ENCODE measurements around the gene BRD3OS.

BRD3OS gene

DNA sequence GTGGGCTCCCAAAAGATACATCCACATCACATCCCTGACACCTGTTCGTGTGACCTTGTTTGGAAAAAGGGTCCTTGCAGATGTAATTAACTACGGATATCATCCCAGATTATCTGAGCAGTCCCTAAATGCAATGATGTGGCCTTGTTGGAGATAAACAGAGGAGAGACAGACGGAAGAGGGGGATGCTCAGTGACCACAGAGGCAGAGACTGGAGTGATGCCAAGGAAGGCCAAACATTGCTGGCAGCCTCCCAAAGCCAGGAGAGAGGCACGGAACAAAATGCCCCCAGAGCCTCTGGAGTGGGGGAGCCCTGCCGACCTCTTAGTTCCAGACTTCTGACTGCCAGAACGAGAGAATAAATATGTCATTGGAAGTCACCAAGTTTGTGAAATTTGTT lies 18.1 kb upstream of the BRD3OS start:
- no peak for DNase-seq

DNA sequence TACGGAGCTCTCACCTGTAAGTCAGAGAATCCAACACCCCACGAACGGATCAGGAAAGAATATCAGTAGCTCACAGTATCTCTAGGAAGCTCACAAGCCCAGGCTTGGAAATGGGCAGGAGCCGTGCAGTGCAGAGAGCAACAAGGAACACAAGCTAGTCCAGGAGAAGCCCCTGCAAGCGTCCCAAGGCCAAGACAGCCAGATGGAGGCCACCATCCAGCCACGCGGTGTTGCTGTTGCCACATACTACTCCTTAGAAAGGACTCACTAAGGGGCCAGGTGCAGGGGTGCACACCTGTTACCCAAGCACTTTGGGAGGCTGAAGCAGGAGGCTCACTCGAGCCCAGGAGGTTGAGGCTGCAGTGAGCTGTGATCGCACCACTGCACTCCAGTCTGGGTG lies 17.7 kb upstream of the BRD3OS start:
- no peak for DNase-seq

DNA sequence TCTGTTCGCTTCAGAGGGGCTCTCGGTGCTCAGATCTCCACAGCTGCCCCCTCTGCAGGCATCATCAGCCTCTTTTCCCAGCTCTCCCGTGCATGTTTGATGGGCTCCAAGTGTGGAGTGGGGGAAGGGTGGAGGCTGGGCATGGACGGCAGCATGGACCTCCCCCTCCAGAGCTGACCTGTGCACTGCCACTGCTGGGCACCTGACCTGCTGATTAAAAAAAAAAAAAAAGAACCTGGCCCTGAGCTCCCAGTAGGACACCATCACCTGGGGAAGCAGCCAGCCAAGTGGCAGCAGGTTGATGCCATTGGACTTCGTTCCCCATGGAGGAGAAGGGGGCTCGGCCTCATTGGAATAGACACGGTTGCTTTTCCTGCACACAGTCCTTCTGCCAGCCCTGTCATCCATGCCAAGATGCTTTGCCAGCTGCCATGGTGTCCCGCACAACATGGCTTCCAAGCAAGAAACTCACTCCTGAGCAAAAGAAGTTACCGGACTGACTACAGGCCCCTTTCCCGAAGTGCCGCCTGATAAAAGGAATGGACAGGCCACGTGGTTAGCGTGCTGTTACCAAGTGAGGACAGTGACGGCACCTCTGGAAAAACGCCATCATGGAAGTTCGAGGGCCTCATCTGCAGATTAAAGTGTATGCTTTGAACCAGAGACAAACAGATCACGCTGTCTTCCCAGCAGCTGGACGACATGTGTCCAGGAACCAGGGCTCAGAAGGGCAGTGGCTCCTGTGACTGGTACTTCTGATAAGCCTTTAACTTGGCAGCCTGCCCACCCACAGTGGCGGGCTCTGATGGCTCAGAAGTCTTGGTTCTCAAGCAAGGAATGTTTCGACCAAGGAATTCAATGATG lies 14.7 kb upstream of the BRD3OS start:
- DNase-seq, result no peak

DNA sequence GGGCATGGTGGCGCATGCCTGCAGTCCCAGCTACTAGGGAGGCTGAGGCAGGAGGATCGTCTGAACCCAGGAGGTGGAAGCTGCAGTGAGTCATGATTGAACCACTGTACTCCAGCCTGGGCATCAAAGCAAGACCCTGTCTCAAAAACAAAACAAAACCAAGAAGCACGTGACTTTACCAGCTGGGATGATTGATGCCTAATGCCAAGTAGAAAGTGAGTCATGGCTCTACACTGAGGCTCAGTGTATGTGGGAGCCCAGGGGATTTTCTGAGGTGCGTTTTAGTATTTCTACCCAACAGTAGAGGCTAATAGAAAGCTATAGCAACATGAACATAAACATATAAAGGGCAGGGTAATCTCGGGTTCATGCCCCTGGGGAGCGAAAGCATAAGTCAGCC lies 13.9 kb upstream of the BRD3OS start:
- DNase-seq, result no peak

DNA sequence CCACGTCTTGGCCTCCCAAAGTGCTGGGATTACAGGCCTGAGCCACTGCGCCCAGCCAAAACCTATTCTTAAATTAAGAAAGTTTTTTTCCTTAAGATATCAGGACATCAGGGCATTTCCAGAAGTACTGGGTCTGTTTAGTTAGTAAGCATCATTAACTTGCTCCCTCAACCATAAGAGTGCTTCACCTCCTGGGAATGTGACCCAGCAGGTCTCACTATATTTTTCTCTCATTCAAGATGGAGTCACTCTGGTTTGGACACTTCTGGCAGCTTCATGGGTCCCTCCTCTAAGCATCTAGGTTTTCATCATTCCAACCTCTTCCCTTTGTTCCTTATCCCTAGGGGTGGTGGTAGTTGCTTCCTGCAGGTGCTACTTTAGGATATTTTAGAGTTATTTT lies 10.3 kb upstream of the BRD3OS start:
- no peak for DNase-seq

DNA sequence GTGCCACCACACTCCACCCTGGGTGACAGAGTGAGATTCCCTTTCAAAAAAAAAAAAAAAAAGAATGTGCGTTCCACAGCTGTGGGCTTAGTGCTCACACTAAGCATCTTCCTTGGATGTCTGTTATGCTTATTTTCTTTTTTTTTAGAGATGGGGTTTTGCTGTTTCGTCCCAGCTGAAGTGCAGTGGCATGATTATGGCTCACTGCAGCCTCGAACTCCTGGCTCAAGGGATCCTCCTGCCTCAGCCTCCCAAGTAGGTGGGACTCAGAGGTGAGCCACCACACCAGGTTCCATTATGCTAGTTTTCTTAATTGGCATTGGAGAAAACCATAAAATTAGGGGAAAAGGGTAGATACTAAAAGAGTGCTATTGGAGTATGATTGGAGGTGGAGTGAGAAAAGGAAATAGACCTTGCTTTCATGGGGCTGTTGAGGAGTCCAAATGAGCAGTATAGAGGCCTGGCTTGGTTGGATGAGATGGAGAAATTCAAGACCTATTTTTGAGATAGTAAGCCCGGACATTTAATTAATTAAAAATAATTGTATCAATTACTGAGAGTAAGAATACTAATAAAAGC lies 978 bp upstream of the BRD3OS start:
- no peak for DNase-seq

DNA sequence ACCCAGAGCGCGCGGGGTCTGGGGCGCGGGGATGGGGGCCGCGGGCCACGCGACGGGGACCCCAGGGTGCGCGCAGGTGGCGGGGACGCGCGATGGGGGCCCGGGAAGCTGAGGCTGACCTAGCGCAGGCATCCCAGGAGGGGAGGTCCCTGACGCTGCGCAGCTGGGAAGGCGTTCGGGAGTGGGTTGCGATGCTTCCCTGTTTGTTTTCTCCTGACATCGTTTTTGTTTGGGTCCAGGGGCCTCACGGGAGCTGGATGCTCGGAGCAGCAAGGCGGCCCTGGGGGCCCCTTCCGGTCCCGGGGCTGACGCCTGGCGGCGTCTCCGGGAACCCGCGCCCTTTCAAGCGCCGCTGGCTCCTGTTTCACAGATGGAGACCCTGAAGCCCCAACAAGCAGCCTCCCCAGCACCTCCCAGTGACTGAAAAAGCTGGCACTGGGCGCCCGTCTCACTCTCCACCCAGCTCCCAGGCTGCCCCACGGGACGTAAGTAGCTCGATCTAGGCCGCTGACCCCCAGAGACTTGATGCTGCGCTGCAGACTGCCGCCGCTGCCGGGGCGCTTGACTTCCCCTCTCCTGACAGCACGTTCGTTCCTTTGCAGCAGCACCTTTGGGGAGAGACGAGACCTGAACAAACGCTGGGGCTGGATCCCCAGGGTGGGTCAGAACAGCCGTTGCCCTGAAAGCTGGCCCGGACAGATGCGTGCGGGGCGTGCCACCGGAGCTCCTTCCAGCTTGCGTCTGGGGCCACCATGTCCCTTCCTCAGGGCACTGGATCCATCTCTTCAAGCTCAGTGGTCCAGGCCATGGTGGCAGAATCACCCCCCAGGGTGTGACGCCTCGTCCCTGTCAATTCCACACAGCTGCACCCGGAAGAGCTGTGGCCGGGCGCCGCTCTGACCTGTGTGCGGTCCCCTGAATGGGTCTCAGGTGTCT lies 593 bp downstream of the BRD3OS start:
- DNase-seq, result peak; percentile 59

DNA sequence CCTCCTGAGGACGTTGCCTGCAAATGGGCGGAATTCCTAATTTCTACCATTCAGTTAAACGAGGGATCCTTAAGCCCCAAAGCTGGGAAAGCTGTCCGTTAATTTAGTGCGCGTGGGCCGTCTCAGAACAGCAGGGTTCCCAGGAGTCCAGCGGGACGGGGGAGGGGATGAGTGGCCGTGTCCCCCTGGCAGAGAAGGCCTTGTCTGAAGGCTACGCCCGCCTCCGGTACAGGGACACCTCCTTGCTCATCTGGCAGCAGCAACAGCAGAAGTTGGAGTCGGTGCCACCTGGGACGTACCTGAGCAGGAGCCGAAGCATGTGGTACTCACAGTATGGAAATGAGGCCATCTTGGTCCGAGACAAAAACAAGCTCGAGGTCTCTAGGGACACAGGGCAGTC lies 1.3 kb downstream of the BRD3OS start:
- no peak for DNase-seq

DNA sequence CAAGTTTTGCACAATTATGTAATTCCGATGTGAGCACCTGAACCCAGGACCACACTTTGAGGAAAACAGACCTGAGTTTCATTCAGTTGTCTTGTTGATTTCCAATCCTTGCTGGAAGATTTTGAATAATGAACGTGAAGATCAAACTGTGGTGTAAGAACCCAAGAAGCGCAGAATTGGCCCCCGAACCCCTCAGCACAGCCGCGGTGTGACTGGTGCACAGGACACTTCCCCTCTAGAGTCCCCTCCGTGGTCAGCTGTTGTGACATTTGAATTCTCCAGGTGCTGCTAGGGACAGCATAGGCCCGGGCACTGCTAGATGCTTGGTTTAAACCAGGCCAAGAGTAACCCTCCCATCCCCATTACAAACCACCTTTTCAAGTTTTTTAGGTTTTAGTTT lies 1.7 kb downstream of the BRD3OS start:
- no peak for DNase-seq

DNA sequence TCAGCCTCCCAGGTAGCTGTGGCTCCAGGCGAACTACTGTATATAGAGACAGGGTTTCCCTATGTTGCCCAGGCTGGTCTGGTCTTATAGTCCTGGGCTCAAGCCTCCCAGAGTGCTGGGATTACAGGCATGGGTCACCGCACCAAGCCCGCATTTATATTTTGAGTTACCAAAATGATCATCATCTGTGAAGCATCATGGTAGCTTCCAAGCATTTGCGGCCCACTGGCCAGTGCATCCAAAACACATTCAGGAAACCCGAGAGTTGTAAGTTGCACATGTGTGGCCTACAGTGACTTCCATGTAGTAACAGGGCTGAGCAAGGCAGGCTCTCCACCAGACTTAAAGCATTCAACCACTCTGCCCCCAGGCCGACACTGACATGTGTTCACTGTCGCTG lies 2.3 kb downstream of the BRD3OS start:
- no peak for DNase-seq

DNA sequence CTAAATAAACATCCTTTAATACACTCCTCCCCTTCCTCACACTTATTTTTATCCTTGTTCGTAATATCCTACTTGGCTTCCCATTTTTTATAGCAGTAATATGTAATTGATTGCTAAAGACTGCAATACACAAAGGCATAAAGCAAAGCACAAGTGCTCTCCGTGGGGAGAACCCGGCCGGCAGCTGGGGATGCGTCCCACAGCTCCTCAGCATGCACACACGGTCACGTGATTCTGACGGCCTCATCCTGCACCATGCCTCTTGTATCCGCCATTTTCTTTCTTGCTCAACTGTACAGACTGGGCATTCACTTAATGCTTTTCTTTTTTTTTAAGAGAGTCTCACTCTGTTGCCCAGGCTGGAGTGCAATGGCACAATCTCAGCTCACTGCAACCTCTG lies 2.8 kb downstream of the BRD3OS start:
- DNase-seq, result no peak

DNA sequence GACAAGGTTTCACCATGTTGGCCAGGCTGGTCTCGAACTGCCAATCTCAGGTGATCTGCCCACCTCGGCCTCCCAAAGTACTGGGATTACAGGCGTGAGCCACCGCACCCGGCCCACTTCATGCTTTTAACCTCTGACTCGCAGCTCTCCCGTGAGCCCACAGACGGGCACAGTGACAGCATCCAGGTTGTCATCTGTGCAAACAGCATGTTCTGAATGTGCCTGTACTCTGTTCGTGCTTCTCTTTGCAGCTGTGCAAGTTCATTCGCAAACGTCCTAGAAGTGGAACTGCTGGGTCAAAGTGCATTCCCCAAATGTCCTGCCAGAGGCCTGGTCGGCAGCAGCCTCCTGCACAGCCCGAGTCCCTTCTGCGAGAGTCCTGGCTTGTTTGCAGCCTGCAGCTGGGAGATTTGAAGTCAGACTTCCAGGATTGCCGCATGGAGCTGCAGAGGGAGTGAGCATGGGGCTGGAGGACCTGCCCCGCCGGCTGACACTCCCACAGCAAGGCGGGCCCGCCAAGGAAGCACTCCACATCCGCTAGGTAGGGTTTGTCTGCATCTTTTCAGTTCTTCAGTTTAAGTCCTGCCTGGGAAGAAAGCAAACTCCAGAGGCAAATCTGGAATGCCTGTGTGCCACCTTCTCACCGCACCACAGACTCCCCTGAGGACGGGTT lies 3.4 kb downstream of the BRD3OS start:
- DNase-seq, result no peak

DNA sequence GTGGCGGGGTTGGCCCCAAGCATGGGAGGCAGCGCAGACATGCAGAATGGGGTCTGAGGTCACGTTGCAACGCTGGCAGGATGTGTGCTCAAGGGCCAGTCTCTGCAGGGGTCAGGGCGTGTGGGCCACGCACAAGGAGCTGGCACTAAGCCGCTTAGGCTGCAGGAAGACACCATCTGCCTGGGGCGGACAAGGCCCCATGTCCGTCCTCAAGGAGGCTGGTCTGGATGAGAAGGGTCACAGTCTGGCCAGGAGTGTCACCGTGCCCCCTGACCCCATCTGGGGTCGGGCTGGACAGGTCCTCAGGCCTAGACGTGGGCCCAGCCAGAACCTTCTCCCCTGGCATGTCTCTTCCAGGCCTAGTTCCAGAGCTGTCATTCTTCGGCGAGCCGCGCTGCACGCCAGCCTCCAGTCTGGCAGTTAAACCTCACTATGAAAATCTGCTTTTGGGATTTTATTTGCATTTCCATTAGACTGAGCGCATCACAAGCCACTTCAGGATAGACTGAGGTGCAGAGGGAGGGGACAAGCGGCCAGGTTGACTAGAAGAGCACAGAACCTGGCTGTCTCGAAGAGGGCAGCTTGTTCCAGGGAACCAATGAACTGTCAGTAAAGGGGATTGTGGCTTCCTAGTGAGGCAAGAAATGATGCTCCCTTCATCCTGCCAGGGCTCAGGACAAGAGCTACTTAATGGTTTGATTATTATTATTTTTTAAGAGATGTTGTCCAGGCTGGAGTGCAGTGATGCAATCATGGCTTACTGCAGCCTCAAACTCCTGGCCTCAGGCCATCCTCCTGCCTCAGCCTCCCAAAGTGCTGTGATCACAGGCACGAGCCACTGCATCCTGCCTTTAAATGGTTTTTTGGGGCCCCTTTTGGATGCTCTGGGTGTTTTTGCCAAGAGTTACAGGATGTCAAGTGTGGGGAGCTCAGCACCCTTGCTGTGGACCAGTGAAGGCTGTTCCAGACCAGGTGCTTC lies 4.3 kb downstream of the BRD3OS start:
- DNase-seq, result no peak

DNA sequence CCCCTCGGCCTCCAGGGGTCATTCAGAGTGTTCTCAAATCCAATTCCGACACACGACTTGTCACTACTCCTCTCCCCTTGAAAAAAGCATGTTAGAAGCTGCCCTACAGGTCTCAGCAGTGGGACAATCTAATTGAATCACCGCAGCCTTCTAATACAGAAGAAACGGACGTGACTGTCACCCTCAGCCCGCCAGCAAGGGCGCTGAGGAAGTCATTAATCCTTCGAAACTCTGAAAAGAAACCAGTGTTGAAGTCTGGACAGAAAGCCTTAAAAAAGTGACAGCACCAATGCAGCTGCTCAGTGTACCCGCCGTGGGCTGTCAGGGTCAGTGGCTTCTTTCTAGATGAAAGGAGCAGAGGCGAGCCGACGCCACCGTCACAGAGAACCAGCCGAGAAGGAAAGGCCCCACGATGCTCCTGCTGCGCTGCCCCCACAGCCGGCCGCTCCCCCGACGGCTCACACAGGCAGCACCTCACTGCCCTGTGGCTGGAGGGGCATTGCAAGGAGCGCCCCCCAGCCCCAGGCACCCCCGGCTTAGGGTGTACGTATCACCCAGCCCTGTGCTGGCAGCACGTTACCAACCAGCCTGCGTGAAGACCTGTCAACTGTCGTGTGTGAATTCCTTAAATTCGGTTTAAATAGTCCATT lies 5.7 kb downstream of the BRD3OS start:
- DNase-seq, result no peak

DNA sequence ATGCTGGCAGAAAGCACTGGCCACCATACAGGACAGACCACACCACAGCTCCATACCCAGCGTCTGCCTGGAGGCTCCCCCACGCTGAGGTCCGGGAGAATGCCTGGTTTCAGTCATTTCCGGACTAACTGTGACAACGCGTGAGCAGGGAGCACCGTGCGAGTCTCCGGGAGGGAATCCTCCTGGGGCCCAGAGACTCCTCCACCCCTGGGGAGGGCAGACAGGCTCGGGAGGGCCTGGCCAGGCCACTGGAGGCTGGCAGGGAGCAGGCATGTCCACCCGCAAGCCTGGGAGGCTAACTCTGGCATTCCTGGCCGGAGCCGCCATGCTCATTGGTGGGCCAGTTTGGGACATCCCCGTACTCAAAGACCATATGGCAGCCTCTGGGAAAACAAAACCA lies 6.5 kb downstream of the BRD3OS start:
- no peak for DNase-seq

DNA sequence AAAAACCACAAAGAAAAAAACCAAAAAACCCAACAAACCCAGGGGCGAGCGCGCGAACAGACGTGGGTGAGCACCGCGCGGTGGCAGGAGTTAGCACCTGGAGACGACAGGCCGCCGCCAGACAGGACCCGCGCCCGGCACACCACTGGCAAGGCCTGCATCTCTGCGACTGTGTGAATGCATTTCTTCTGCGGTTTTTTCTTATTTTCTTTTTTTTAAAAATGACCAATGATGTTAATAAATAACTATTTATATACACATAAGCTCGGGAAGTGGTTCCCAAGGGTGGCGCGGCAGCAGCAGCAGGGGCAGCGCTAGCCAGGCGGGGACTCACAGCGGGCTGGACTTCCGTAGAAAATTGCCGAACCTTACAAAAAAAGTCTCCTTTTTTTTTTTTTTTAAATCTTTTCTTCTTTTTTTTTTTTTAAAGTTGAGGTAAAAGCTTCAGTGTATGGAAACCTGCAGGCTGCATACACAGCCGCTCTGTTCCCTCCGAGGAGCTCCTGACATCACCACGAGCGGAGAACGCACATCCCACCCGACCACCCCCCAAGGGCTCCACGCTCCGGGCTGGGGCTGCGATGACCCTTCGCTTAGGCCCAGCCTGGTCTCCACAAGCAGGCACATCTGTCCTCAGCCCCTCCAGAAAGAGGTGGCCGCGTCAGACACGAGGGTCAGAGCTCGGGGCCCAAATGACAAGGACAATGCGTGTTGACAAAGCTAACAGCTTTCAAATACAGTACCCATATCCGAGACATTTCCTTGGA lies 7.4 kb downstream of the BRD3OS start:
- DNase-seq, result no peak

DNA sequence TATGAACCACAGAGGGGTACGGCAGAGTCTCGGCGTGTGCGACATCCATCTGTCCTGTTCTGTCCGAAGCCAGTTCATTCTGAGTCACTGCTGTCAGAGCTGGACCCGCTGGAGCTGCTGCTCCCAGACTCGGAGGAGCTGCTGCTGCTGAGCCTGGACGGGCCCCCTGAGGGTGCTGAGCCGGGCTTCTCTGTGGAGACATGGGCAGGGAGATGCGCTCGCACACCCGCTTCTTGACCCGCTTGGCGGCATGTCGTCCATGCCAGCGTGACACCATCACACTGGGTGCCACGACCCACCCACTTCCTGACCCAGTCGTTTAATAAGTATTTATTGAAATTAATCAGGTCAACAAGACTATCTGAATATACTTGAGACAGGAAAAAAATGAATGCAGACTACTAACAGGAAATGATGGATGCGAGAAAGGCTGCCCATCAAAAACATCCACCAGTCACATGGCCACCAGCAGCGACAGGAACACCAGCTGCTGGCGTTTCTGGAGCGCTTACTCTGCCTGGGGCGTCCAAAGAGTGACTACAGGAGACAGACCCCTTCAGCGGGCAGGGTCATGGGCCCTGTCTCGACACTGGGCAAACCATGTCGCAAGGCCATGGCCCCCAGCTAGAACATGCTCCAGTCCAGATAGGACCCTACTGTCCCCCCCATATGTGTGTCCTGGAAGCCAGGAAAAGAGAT lies 8.4 kb downstream of the BRD3OS start:
- no peak for DNase-seq

DNA sequence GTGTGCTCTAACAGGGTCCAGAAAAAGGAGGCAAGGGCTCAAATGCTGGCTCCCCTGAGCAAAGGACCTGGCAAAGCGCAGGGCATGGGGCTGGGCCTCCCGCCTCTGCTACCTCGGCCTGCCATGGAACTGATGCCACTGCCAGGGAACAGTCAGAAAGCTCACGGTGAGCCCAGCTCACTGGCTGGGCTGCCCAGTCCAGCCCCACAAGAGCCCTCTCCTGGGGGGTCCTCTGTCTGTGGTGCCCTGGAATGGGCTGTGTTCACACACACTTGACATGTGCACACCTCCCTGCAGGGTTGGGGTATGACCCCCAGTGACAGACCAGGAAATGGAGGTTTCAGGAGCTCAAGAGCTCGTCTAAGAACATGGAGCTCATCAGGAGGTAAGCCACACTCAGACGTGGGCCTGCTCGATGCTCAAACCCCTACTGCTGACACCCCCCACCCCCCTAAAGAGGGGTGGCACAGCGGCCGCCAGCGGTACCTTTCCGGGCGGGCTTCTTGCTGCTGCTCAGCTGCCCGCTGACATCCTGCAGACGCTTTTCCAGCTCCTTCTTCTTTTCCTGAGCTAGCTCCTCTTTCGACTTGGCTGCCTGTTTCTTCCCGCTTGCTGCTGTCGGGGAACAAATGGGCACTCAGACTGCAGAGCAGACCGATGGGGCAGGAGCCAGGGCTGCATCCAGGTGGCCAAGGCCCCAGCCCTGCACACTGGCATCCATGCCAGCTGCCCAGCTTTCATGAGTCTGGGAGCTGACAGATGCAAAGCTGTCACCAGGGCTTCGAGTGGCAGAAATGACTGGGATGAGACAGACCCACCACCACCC lies 9.1 kb downstream of the BRD3OS start:
- DNase-seq, result no peak
